LHCN-M2 (cell line): Measurements from ENCODE around the gene SPOCK1. TPM values are rescaled to one million over a fixed set of nuclear protein-coding genes. Genes with fewer than 3 reads are reported as not detected.

ENCODE experiments used
- DNase-seq: peaks from one replicate; pipeline ENCODE4 v3.0.0-alpha.2; 2012; ENCODE audit warnings: low read depth
- total RNA-seq: library from RNA; depleted of rRNA; stranded (reverse); fragments of >200 nt; gene quantifications from 2 replicates; pipeline ENCODE4 v1.2.3, GENCODE V29; 2014

SPOCK1 gene
- total RNA-seq, 1 experiment from 2014 or later = 23.2 TPM

GRCh38 chr5:137078171-137078665 is 420.9 kb downstream of the SPOCK1 start:
- DNase-seq = peak; percentile 68

- DNase-seq = peak; percentile 27
These were observed 423.8 kb downstream of the SPOCK1 start for GRCh38 chr5:137075163-137075970.

- peak; percentile 60 for DNase-seq
These were observed 425.9 kb downstream of the SPOCK1 start for GRCh38 chr5:137073189-137073588.

GRCh38 chr5:137072361-137073115 is 426.6 kb downstream of the SPOCK1 start:
- DNase-seq = peak; percentile 11

- no peak for DNase-seq
These were observed 427.2 kb downstream of the SPOCK1 start for GRCh38 chr5:137071931-137072330.

- DNase-seq = no peak
These were observed 427.6 kb downstream of the SPOCK1 start for GRCh38 chr5:137071526-137071925.

GRCh38 chr5:137070521-137070920 is 428.6 kb downstream of the SPOCK1 start:
- DNase-seq = no peak

- DNase-seq = no peak
These were observed 429.8 kb downstream of the SPOCK1 start for GRCh38 chr5:137069358-137069757.

GRCh38 chr5:137061382-137061781 is 437.7 kb downstream of the SPOCK1 start:
- DNase-seq = no peak

GRCh38 chr5:137058089-137058488 is 441.0 kb downstream of the SPOCK1 start:
- DNase-seq = no peak

GRCh38 chr5:137056676-137057075 is 442.4 kb downstream of the SPOCK1 start:
- DNase-seq = no peak

GRCh38 chr5:137055271-137055872 is 443.8 kb downstream of the SPOCK1 start:
- DNase-seq = peak; percentile 70

- DNase-seq = no peak
These were observed 444.3 kb downstream of the SPOCK1 start for GRCh38 chr5:137054792-137055191.

GRCh38 chr5:137054335-137054734 is 444.8 kb downstream of the SPOCK1 start:
- DNase-seq = no peak

GRCh38 chr5:137051161-137051560 is 448.0 kb downstream of the SPOCK1 start:
- DNase-seq = peak; percentile 8

GRCh38 chr5:137040641-137041340 is 458.3 kb downstream of the SPOCK1 start:
- DNase-seq = peak; percentile 65

GRCh38 chr5:137040024-137040423 is 459.1 kb downstream of the SPOCK1 start:
- no peak for DNase-seq

- no peak for DNase-seq
These were observed 461.3 kb downstream of the SPOCK1 start for GRCh38 chr5:137037848-137038247.

- no peak for DNase-seq
These were observed 462.5 kb downstream of the SPOCK1 start for GRCh38 chr5:137036640-137037039.

GRCh38 chr5:137035480-137035878 is 463.6 kb downstream of the SPOCK1 start:
- no peak for DNase-seq

- no peak for DNase-seq
These were observed 464.2 kb downstream of the SPOCK1 start for GRCh38 chr5:137034764-137035479.
